MCF 10A (cell line): ENCODE results near the gene DCAF10. TPM values are rescaled to one million over a fixed set of nuclear protein-coding genes. Genes with fewer than 3 reads are reported as not detected.
"Not testable (repeated sequence)": the region's sequence is repeated elsewhere in the genome, so short reads cannot be mapped to it uniquely, and the experiment has no call there.

Experiments used
- BruUV-seq: library from RNA; stranded (reverse); fragments of 400-500 nt; replicated peaks from 2 replicates; lab custom pipeline; 2021; lab: Mats Ljungman, UMichigan
- CTCF ChIA-PET: fragments of 300-600 bp; sonication (Branson Sonifier 250); formaldehyde crosslinking; extraction: SDS; loops from one replicate; lab custom pipeline; 2021; ENCODE audit warnings: antibody characterized with exemption, inconsistent platforms; lab: Yijun Ruan, JAX
- POLR2A ChIA-PET: fragments of 300-600, 350-650 bp; sonication (Branson Sonifier 250); formaldehyde crosslinking; extraction: SDS; loops from one replicate; lab custom pipeline; 2020; ENCODE audit warnings: antibody characterized with exemption, inconsistent platforms; lab: Yijun Ruan, JAX
- DNase-seq: peaks from one replicate; pipeline ENCODE4 v3.0.0-alpha.2; 2018; ENCODE audit not compliant: unreplicated experiment
- H3K27ac Mint-ChIP-seq: one replicate; pipeline ENCODE4 v1.8.0; 2022; ENCODE audit warnings: mild to moderate bottlenecking, low read depth, mixed read lengths; ENCODE audit not compliant: unreplicated experiment
- H3K27me3 Mint-ChIP-seq: one replicate; pipeline ENCODE4 v1.8.0; 2022; ENCODE audit warnings: mixed read lengths; ENCODE audit not compliant: insufficient read depth, unreplicated experiment
- H3K36me3 Mint-ChIP-seq: one replicate; pipeline ENCODE4 v1.8.0; 2022; ENCODE audit warnings: mild to moderate bottlenecking, moderate library complexity, mixed read lengths; ENCODE audit not compliant: insufficient read depth, unreplicated experiment
- H3K4me1 Mint-ChIP-seq: one replicate; pipeline ENCODE4 v1.8.0; 2022; ENCODE audit warnings: mixed read lengths; ENCODE audit not compliant: insufficient read depth, unreplicated experiment
- H3K4me3 Mint-ChIP-seq: one replicate; pipeline ENCODE4 v1.8.0; 2022; ENCODE audit warnings: mild to moderate bottlenecking, moderate library complexity, mixed read lengths; ENCODE audit not compliant: unreplicated experiment
- H3K9me3 Mint-ChIP-seq: one replicate; pipeline ENCODE4 v1.8.0; 2022; ENCODE audit warnings: mixed read lengths; ENCODE audit not compliant: unreplicated experiment
- CTCF ChIP-seq: fragments of 200-600 bp; IDR thresholded peaks from one replicate; pipeline ENCODE4 v1.8.0; 2022; ENCODE audit warnings: antibody characterized with exemption, mild to moderate bottlenecking; ENCODE audit not compliant: unreplicated experiment
- intact Hi-C: fragments of 100-400 bp; cut with micrococcal nuclease; formaldehyde crosslinking; loops from 2 replicates; pipeline ENCODE4 v1.14.1; 2022
- total RNA-seq: library from RNA; stranded (reverse); gene quantifications from 2 replicates; pipeline ENCODE4 v1.2.3, GENCODE V29; 2022

Gene DCAF10
- total RNA-seq, 1 experiment from 2014 or later = 49.4 TPM

GRCh38 chr9:37820142-37820541, 19.5 kb downstream of the DCAF10 start:
- no TSS peak for BruUV-seq
- ChIA-PET POLR2A (interaction anchor here (1.0 to 1.5 kb wide), 2 partner anchors 11 to 20 kb away, joined by 3 to 4 read pairs; partner anchors contain the start of gene DCAF10), CTCF (interaction anchor here (1.0 kb wide), 1 partner anchor 9 kb away, joined by 3 read pairs; no protein-coding TSS in a partner anchor)
- no peaks in the 10 kb centered on the region for H3K27me3 Mint-ChIP-seq
- no peak for DNase-seq
- H3K4me1 Mint-ChIP-seq = no peaks in the 10 kb centered on the region
- H3K36me3 Mint-ChIP-seq = peaks cover 58% of the 10 kb centered on the region
- no peak for TF ChIP-seq CTCF
- intact Hi-C loops = no loop called here
- no peak overlapping the region for H3K4me3 Mint-ChIP-seq
- no peaks in the 10 kb centered on the region for H3K9me3 Mint-ChIP-seq
- no peak overlapping the region for H3K27ac Mint-ChIP-seq

- POLR2A ChIA-PET, H3K9me3 Mint-ChIP-seq, H3K4me1 Mint-ChIP-seq, H3K27me3 Mint-ChIP-seq, H3K4me3 Mint-ChIP-seq, BruUV-seq, intact Hi-C loops, H3K27ac Mint-ChIP-seq, DNase-seq, CTCF ChIA-PET: not testable (repeated sequence)
- H3K36me3 Mint-ChIP-seq = peaks cover 73% of the 10 kb centered on the region
Measured at GRCh38 chr9:37825174-37825573, 24.6 kb downstream of the DCAF10 start.

GRCh38 chr9:37827483-37828165, 27.0 kb downstream of the DCAF10 start:
- BruUV-seq = no TSS peak
- H3K9me3 Mint-ChIP-seq = no peaks in the 10 kb centered on the region
- intact Hi-C loops = no loop called here
- H3K4me3 Mint-ChIP-seq = no peak overlapping the region
- ChIA-PET POLR2A (interaction anchor here (0.5 to 0.7 kb wide), 2 partner anchors 12 to 406 kb away, joined by 3 read pairs; no protein-coding TSS in a partner anchor), CTCF (interaction anchor here (0.5 to 0.6 kb wide), 2 partner anchors 30 to 346 kb away, joined by 3 to 4 read pairs; no protein-coding TSS in a partner anchor)
- no peak overlapping the region for H3K27ac Mint-ChIP-seq
- H3K4me1 Mint-ChIP-seq = no peaks in the 10 kb centered on the region
- DNase-seq = no peak
- H3K27me3 Mint-ChIP-seq = no peaks in the 10 kb centered on the region
- H3K36me3 Mint-ChIP-seq = peaks cover 64% of the 10 kb centered on the region
- TF ChIP-seq CTCF = no peak

GRCh38 chr9:37835821-37836220, 35.2 kb downstream of the DCAF10 start:
- Mint-ChIP-seq H3K9me3 (no peaks in the 10 kb centered on the region), H3K36me3 (peaks cover 25% of the 10 kb centered on the region), H3K4me3 (no peak overlapping the region), H3K27me3 (no peaks in the 10 kb centered on the region), H3K27ac (no peak overlapping the region), H3K4me1 (peaks cover 13% of the 10 kb centered on the region)
- no TSS peak for BruUV-seq
- ChIA-PET POLR2A (no interaction called here), CTCF (no interaction called here)
- DNase-seq = no peak
- TF ChIP-seq CTCF = no peak
- intact Hi-C loops = no loop called here
